CD4-positive, alpha-beta memory T cell (primary cell): ENCODE measurements around the gene NCF4. TPM values are rescaled to one million over a fixed set of nuclear protein-coding genes. Genes with fewer than 3 reads are reported as not detected.

Experiments used
- CTCF ChIA-PET: fragments of 350-600 bp; sonication (Branson Sonifier 250); formaldehyde crosslinking; loops from one replicate; lab custom pipeline; 2021; ENCODE audit warnings: inconsistent platforms; ENCODE audit not compliant: partially characterized antibody; lab: Charles Lee
- POLR2A ChIA-PET: fragments of 350-600 bp; sonication (Branson Sonifier 250); formaldehyde crosslinking; loops from one replicate; lab custom pipeline; 2021; ENCODE audit not compliant: partially characterized antibody; lab: Charles Lee
- DNase-seq, 5 donors: peaks; one replicate each; pipeline versions ENCODE4 v3.0.0 to v3.0.0-alpha.2; 2020 to 2022; ENCODE audit warnings: mixed read lengths in 1 of 5
- H3K27ac ChIP-seq: one replicate; pipeline ENCODE4 v1.7.0; 2013; ENCODE audit warnings: low read depth, low read length
- H3K27me3 ChIP-seq: 2 replicates; pipeline ENCODE4 v1.7.0; 2013; ENCODE audit warnings: mild to moderate bottlenecking, low read length, moderate library complexity; ENCODE audit not compliant: insufficient read depth
- H3K36me3 ChIP-seq: 2 replicates; pipeline ENCODE4 v1.7.0; 2013; ENCODE audit warnings: mild to moderate bottlenecking, low read length, moderate library complexity; ENCODE audit not compliant: insufficient read depth
- H3K4me1 ChIP-seq: 2 replicates; pipeline ENCODE4 v1.7.0; 2013; ENCODE audit warnings: mild to moderate bottlenecking, low read length, moderate library complexity; ENCODE audit not compliant: insufficient read depth
- H3K4me3 ChIP-seq, 2 donors: one replicate each; pipeline ENCODE4 v1.7.0; 2013; ENCODE audit warnings: low read length in 2 of 2, mild to moderate bottlenecking in 1 of 2
- H3K9me3 ChIP-seq, 2 donors: one replicate each; pipeline ENCODE4 v1.7.0; 2013; ENCODE audit warnings: low read length in 2 of 2, control low read depth in 1 of 2; ENCODE audit not compliant: control insufficient read depth in 1 of 2
- H3K27ac Mint-ChIP-seq, 7 donors: one replicate each; pipeline ENCODE4 v1.8.0; 2020 to 2021; ENCODE audit warnings: mixed read lengths in 7 of 7, mild to moderate bottlenecking in 6 of 7, inconsistent platforms in 3 of 7, moderate library complexity in 3 of 7
- H3K27me3 Mint-ChIP-seq, 2 donors: one replicate each; pipeline ENCODE4 v1.8.0; 2020 to 2021; ENCODE audit warnings: mixed read lengths in 2 of 2
- H3K36me3 Mint-ChIP-seq, 2 donors: one replicate each; pipeline ENCODE4 v1.8.0; 2020 to 2021; ENCODE audit warnings: mixed read lengths in 2 of 2, inconsistent platforms in 1 of 2, mild to moderate bottlenecking in 1 of 2
- H3K4me1 Mint-ChIP-seq, 4 donors: one replicate each; pipeline ENCODE4 v1.8.0; 2020 to 2021; ENCODE audit warnings: mixed read lengths in 4 of 4, mild to moderate bottlenecking in 1 of 4
- H3K4me3 Mint-ChIP-seq, 8 donors: one replicate each; pipeline ENCODE4 v1.8.0; 2020 to 2021; ENCODE audit warnings: mixed read lengths in 8 of 8, mild to moderate bottlenecking in 7 of 8, moderate library complexity in 6 of 8, inconsistent platforms in 3 of 8
- H3K9me3 Mint-ChIP-seq, 8 donors: one replicate each; pipeline ENCODE4 v1.8.0; 2020 to 2021; ENCODE audit warnings: mixed read lengths in 8 of 8, mild to moderate bottlenecking in 5 of 8, inconsistent platforms in 3 of 8, moderate library complexity in 1 of 8
- intact Hi-C: fragments of 100-400 bp; cut with micrococcal nuclease; formaldehyde crosslinking; loops from one replicate; pipeline ENCODE4 v1.15.1; 2023
- polyA plus RNA-seq, 2 donors: library from polyadenylated mRNA; unstranded; fragments of 300-500 nt; fragmentation: Illumina TruSeq; gene quantifications; one replicate each; pipeline ENCODE4 v1.2.3, GENCODE V29; 2021
- total RNA-seq, 2 experiments: library from RNA; stranded (reverse); gene quantifications; one replicate each; pipeline ENCODE4 v1.2.3, GENCODE V29; 2021

NCF4 gene
- total and polyA plus RNA-seq, 4 experiments from 2014 or later = 16.6 to 28.0 (median 22.1) TPM

GRCh38 chr22:36887162-36887561 lies 26.4 kb downstream of the NCF4 start:
- peaks cover 0 to 2% of the 10 kb centered on the region in 2 donors for H3K27me3 Mint-ChIP-seq
- POLR2A ChIA-PET = interaction anchor here (1.0 to 2.7 kb wide), 5 partner anchors 10 to 276 kb away, joined by 4 to 18 read pairs (median 13); partner anchors contain the start of gene NCF4
- intact Hi-C loops = no loop called here

GRCh38 chr22:36891646-36892045 lies 30.8 kb downstream of the NCF4 start:
- Mint-ChIP-seq H3K9me3 (peaks cover 0 to 12% (median 9%) of the 10 kb centered on the region in 8 donors), H3K27ac (peak overlapping the region in 1 of 7 donors; percentile 22), H3K27me3 (peaks cover 0 to 2% of the 10 kb centered on the region in 2 donors), H3K4me1 (peaks cover 4 to 8% (median 7%) of the 10 kb centered on the region in 4 donors), H3K4me3 (no peak overlapping the region), H3K36me3 (peaks cover 0 to 7% of the 10 kb centered on the region in 2 donors)
- ChIA-PET CTCF (interaction anchor here (1.1 to 1.6 kb wide), 3 partner anchors 9 to 35 kb away, joined by 3 to 5 read pairs (median 4); no protein-coding TSS in a partner anchor), POLR2A (interaction anchor here (1.1 kb wide), 1 partner anchor 11 kb away, joined by 3 read pairs; no protein-coding TSS in a partner anchor)
- Histone ChIP-seq H3K4me3 (no peak overlapping the region), H3K9me3 (peaks cover 0 to 3% of the 10 kb centered on the region in 2 donors), H3K27ac (no peak overlapping the region), H3K4me1 (peaks cover 12% of the 10 kb centered on the region), H3K36me3 (no peaks in the 10 kb centered on the region), H3K27me3 (no peaks in the 10 kb centered on the region)
- DNase-seq = no peak
- intact Hi-C loops = no loop called here

More at GRCh38 chr22:36887162-36887561, 26.4 kb downstream of the NCF4 start:
- H3K4me1 Mint-ChIP-seq = peaks cover 4 to 8% (median 7%) of the 10 kb centered on the region in 4 donors
- H3K4me3 Mint-ChIP-seq = peak overlapping the region in 4 of 8 donors; percentile 18 to 61 (median 56)
- Histone ChIP-seq H3K4me1 (peaks cover 21% of the 10 kb centered on the region), H3K4me3 (no peak overlapping the region), H3K27me3 (no peaks in the 10 kb centered on the region), H3K36me3 (no peaks in the 10 kb centered on the region), H3K27ac (no peak overlapping the region), H3K9me3 (peaks cover 0 to 8% of the 10 kb centered on the region in 2 donors)
- peak in 4 of 5 donors; percentile 35 to 72 (median 52) for DNase-seq
- H3K36me3 Mint-ChIP-seq = no peaks in the 10 kb centered on the region
- CTCF ChIA-PET = interaction anchor here (1.2 to 5.4 kb wide), 5 partner anchors 13 to 90 kb away, joined by 5 to 48 read pairs (median 7); no protein-coding TSS in a partner anchor
- H3K27ac Mint-ChIP-seq = peak overlapping the region; percentile 22 to 92 (median 85)
- H3K9me3 Mint-ChIP-seq = peaks cover 0 to 17% (median 11%) of the 10 kb centered on the region in 8 donors

GRCh38 chr22:36892292-36892691 lies 31.5 kb downstream of the NCF4 start:
- ChIA-PET POLR2A (interaction anchor here (1.1 kb wide), 1 partner anchor 10 kb away, joined by 3 read pairs; no protein-coding TSS in a partner anchor), CTCF (interaction anchor here (1.4 to 2.0 kb wide), 3 partner anchors 10 to 85 kb away, joined by 3 to 5 read pairs (median 5); no protein-coding TSS in a partner anchor)
- Mint-ChIP-seq H3K36me3 (peaks cover 0 to 7% of the 10 kb centered on the region in 2 donors), H3K9me3 (peaks cover 3 to 12% (median 9%) of the 10 kb centered on the region in 8 donors), H3K4me1 (peaks cover 2 to 5% (median 3%) of the 10 kb centered on the region in 4 donors), H3K27ac (peak overlapping the region in 1 of 7 donors; percentile 58), H3K27me3 (peaks cover 2 to 5% of the 10 kb centered on the region in 2 donors), H3K4me3 (no peak overlapping the region)
- Histone ChIP-seq H3K36me3 (no peaks in the 10 kb centered on the region), H3K27me3 (no peaks in the 10 kb centered on the region), H3K27ac (no peak overlapping the region), H3K4me3 (no peak overlapping the region), H3K9me3 (peaks cover 0 to 3% of the 10 kb centered on the region in 2 donors), H3K4me1 (peaks cover 7% of the 10 kb centered on the region)
- no peak for DNase-seq
- intact Hi-C loops = no loop called here

GRCh38 chr22:36893262-36893661 lies 32.5 kb downstream of the NCF4 start:
- Histone ChIP-seq H3K4me3 (no peak overlapping the region), H3K36me3 (no peaks in the 10 kb centered on the region), H3K27me3 (no peaks in the 10 kb centered on the region), H3K9me3 (peaks cover 0 to 3% of the 10 kb centered on the region in 2 donors), H3K27ac (no peak overlapping the region), H3K4me1 (no peaks in the 10 kb centered on the region)
- DNase-seq = no peak
- peaks cover 3 to 16% (median 10%) of the 10 kb centered on the region in 8 donors for H3K9me3 Mint-ChIP-seq
- no peak overlapping the region for H3K4me3 Mint-ChIP-seq
- ChIA-PET POLR2A (no interaction called here), CTCF (interaction anchor here (1.0 to 2.0 kb wide), 2 partner anchors 37 to 84 kb away, joined by 3 to 5 read pairs; no protein-coding TSS in a partner anchor)
- intact Hi-C loops = no loop called here
- peaks cover 3 to 4% of the 10 kb centered on the region in 2 donors for H3K27me3 Mint-ChIP-seq
- peaks cover 0 to 7% of the 10 kb centered on the region in 2 donors for H3K36me3 Mint-ChIP-seq
- no peak overlapping the region for H3K27ac Mint-ChIP-seq
- H3K4me1 Mint-ChIP-seq = no peaks in the 10 kb centered on the region

- POLR2A ChIA-PET = no interaction called here
- Mint-ChIP-seq H3K4me3 (no peak overlapping the region), H3K27me3 (peaks cover 6 to 7% of the 10 kb centered on the region in 2 donors), H3K36me3 (peaks cover 0 to 7% of the 10 kb centered on the region in 2 donors), H3K9me3 (peaks cover 3 to 16% (median 10%) of the 10 kb centered on the region in 8 donors), H3K4me1 (no peaks in the 10 kb centered on the region), H3K27ac (no peak overlapping the region)
- no peaks in the 10 kb centered on the region for H3K4me1 ChIP-seq
- no peak for DNase-seq
- intact Hi-C loops = no loop called here
- no peak overlapping the region for H3K4me3 ChIP-seq
- H3K9me3 ChIP-seq = peaks cover 0 to 3% of the 10 kb centered on the region in 2 donors
- H3K27me3 ChIP-seq = no peaks in the 10 kb centered on the region
- H3K36me3 ChIP-seq = no peaks in the 10 kb centered on the region
- no peak overlapping the region for H3K27ac ChIP-seq
- CTCF ChIA-PET = interaction anchor here (2.0 kb wide), 1 partner anchor 83 kb away, joined by 5 read pairs; no protein-coding TSS in a partner anchor
These were observed 33.5 kb downstream of the NCF4 start for GRCh38 chr22:36894266-36894665.

GRCh38 chr22:36897611-36898010 lies 36.8 kb downstream of the NCF4 start:
- Histone ChIP-seq H3K4me1 (no peaks in the 10 kb centered on the region), H3K27ac (no peak overlapping the region), H3K9me3 (peaks cover 0 to 3% of the 10 kb centered on the region in 2 donors), H3K36me3 (no peaks in the 10 kb centered on the region), H3K4me3 (no peak overlapping the region), H3K27me3 (no peaks in the 10 kb centered on the region)
- Mint-ChIP-seq H3K36me3 (peaks cover 0 to 7% of the 10 kb centered on the region in 2 donors), H3K27me3 (peaks cover 7 to 16% of the 10 kb centered on the region in 2 donors), H3K4me3 (no peak overlapping the region), H3K9me3 (peaks cover 3 to 22% (median 13%) of the 10 kb centered on the region in 8 donors), H3K27ac (no peak overlapping the region), H3K4me1 (peaks cover 0 to 8% (median 5%) of the 10 kb centered on the region in 4 donors)
- intact Hi-C loops = no loop called here
- no peak for DNase-seq
- CTCF ChIA-PET = no interaction called here
- POLR2A ChIA-PET = interaction anchor here (0.7 kb wide), 1 partner anchor 10 kb away, joined by 4 read pairs; no protein-coding TSS in a partner anchor

- Mint-ChIP-seq H3K27me3 (peaks cover 12 to 20% of the 10 kb centered on the region in 2 donors), H3K9me3 (peaks cover 3 to 22% (median 14%) of the 10 kb centered on the region in 8 donors), H3K27ac (peak overlapping the region in 1 of 7 donors; percentile 38), H3K36me3 (peaks cover 0 to 7% of the 10 kb centered on the region in 2 donors), H3K4me3 (no peak overlapping the region), H3K4me1 (peaks cover 0 to 8% (median 5%) of the 10 kb centered on the region in 4 donors)
- H3K4me1 ChIP-seq = no peaks in the 10 kb centered on the region
- H3K27me3 ChIP-seq = no peaks in the 10 kb centered on the region
- CTCF ChIA-PET = interaction anchor here (1.2 kb wide), 1 partner anchor 43 kb away, joined by 3 read pairs; no protein-coding TSS in a partner anchor
- no peak overlapping the region for H3K4me3 ChIP-seq
- H3K36me3 ChIP-seq = no peaks in the 10 kb centered on the region
- intact Hi-C loops = no loop called here
- no peak overlapping the region for H3K27ac ChIP-seq
- DNase-seq = no peak
- POLR2A ChIA-PET = no interaction called here
- peaks cover 0 to 3% of the 10 kb centered on the region in 2 donors for H3K9me3 ChIP-seq
These were observed 37.9 kb downstream of the NCF4 start for GRCh38 chr22:36898690-36899089.
